Measurements from ENCODE around the gene ATXN1. TPM values are rescaled to one million over a fixed set of nuclear protein-coding genes. Genes with fewer than 3 reads are reported as not detected.

The ATXN1 gene
- total RNA-seq, 4 donors from 2014 or later: 24.9 to 48.0 (median 36.8) TPM

DNA sequence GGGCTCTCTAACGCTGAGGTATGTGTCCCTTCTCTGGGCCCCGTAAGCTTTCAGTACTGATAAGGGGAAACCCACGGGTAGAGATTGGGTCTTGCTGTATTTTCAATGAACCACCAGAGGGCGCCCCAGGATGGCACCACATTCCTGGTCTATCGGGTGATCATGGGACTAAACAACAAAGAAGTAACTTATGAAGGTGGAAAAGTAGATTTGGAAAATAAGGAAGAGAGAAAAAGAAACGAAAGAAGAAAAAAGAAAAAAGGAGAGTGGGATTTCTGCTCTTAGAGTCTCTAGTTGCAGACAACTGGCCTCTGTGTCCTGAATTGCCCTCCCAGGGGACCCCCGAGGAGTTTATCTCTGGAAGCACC is 429.1 kb downstream of the ATXN1 start:
- peaks cover 0 to 12% (median 0%) of the 10 kb centered on the region in 3 donors for H3K36me3 ChIP-seq
- no peaks in the 10 kb centered on the region for H3K9me3 ChIP-seq
- TF ChIP-seq EP300 (IDR thresholded peaks at IDR 0.05): peak in 1 of 2 donors; percentile 44
- TF ChIP-seq, protein P1, sequence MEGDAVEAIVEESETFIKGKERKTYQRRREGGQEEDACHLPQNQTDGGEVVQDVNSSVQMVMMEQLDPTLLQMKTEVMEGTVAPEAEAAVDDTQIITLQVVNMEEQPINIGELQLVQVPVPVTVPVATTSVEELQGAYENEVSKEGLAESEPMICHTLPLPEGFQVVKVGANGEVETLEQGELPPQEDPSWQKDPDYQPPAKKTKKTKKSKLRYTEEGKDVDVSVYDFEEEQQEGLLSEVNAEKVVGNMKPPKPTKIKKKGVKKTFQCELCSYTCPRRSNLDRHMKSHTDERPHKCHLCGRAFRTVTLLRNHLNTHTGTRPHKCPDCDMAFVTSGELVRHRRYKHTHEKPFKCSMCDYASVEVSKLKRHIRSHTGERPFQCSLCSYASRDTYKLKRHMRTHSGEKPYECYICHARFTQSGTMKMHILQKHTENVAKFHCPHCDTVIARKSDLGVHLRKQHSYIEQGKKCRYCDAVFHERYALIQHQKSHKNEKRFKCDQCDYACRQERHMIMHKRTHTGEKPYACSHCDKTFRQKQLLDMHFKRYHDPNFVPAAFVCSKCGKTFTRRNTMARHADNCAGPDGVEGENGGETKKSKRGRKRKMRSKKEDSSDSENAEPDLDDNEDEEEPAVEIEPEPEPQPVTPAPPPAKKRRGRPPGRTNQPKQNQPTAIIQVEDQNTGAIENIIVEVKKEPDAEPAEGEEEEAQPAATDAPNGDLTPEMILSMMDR (IDR thresholded peaks at IDR 0.05): peak; percentile 81 to 94 (median 88)
- no peak for TF ChIP-seq POLR2A (IDR thresholded peaks at IDR 0.05)
- peaks cover 0 to 39% (median 7%) of the 10 kb centered on the region in 4 donors for H3K4me1 ChIP-seq
- H3K4me3 ChIP-seq: no peak overlapping the region
- peak; percentile 67 to 82 for DNase-seq (ENCODE audit: low spot score in 2 of 2)
- 11 to 14% methylated on average over 7 of the region's 7 CpGs for WGBS, 2 donors
- H3K27me3 ChIP-seq: no peaks in the 10 kb centered on the region
- H3K27ac ChIP-seq: peak overlapping the region in 1 of 4 donors; percentile 54

DNA sequence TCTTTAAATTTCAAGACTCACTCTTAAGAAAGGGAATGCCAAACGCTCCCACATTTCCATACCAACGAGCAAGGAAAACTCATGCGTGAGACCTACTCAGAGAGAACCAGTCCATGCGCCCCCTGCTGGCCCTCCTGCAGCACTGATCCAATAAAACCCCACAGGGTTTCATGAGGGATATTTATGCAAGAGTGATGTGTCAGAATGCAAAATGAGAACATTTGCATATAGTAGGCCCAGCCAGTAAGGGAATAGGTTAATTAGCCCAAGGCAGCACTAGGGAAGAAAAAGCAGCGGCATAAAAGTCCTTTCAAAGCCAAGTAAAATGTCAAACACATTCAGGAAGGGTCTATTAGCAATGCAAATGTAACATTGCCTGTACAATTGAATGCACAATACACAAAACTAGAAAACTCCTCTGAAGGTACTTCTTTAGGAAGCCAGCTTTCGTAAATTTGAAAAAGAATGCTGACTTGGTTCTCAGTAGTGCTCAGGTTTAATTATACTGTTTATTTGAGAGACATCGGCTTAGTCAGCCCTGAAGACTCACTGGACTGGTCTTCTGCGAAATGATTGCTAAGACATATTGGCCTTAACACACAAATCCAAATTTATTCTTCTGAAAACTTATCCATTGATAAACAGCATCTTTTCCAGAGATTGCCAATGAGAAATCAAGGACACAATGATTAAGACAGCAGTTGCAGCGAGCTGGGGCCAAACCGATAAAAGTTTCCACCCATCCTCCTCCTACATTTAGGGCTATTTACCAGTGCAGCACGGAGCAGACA is 429.7 kb downstream of the ATXN1 start:
- Histone ChIP-seq H3K9me3 (no peaks in the 10 kb centered on the region), H3K4me1 (peaks cover 0 to 33% (median 7%) of the 10 kb centered on the region in 4 donors), H3K36me3 (peaks cover 0 to 18% (median 2%) of the 10 kb centered on the region in 3 donors), H3K4me3 (no peak overlapping the region), H3K27ac (peak overlapping the region in 1 of 4 donors; percentile 54), H3K27me3 (no peaks in the 10 kb centered on the region)
- 26 to 27% methylated on average over 11 of the region's 11 CpGs for WGBS, 2 donors
- TF ChIP-seq EP300 (IDR thresholded peaks at IDR 0.05) (no peak), POLR2A (IDR thresholded peaks at IDR 0.05) (no peak)
- TF ChIP-seq, protein P1 (IDR thresholded peaks at IDR 0.05): peak; percentile 75 to 96 (median 89)
- DNase-seq (ENCODE audit: low spot score in 2 of 2): peak in 1 of 2 donors; percentile 57

DNA sequence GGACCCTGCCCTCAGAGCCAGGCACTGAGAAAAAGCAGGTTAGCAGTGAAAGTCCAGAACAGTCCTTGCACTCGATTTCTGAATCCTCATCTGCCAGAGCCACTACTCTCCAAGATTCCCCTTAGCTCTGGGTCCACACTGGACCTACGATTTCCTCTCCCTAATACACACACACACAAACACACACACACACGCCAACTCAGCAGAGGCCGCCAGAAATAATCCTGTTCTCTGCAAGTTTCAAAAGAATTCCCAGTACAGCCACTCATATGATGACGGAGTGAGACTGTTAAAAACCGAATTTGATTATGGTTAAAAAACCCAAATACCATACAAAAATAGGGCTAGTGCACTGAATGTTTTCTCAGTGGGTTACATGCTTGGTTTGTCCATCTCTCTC is 432.0 kb downstream of the ATXN1 start:
- H3K4me1 ChIP-seq: peaks cover 0 to 20% (median 5%) of the 10 kb centered on the region in 4 donors
- no peaks in the 10 kb centered on the region for H3K9me3 ChIP-seq
- no peak overlapping the region for H3K4me3 ChIP-seq
- TF ChIP-seq, protein P1 (IDR thresholded peaks at IDR 0.05): no peak
- no peak for TF ChIP-seq POLR2A (IDR thresholded peaks at IDR 0.05)
- TF ChIP-seq EP300 (IDR thresholded peaks at IDR 0.05): no peak
- H3K36me3 ChIP-seq: peaks cover 0 to 28% (median 6%) of the 10 kb centered on the region in 3 donors
- no peak overlapping the region for H3K27ac ChIP-seq
- WGBS, 2 donors: 60 to 72% methylated on average over 6 of the region's 6 CpGs
- no peak for DNase-seq (ENCODE audit: low spot score in 2 of 2)
- H3K27me3 ChIP-seq: no peaks in the 10 kb centered on the region

DNA sequence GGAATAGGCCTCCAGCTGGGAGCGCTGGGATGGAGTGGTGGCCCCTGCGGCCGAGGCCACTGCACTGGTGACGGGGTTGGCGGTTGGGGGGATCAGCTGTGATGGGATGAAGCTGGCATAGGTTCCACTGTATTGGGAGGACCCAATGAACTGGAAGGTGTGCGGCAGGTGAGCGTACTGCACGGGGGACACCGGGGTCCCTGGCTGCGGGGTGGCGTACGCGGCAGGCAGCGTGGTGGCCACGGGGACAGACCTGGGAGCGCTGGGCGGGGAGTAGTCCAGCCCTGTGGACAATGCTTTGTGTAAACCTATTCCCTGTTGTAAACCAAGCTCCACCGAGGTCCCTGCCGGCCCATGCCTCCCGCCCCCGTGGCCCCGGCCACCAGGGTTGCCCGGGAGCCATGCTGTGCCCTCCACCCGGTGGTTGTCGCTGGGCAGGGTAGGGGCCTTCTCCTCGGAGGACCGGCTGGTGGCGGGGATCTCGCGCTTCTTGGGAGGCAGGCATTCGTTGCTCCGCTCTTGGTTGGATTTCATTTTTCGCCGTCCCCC is 433.4 kb downstream of the ATXN1 start:
- Histone ChIP-seq H3K36me3 (peaks cover 0 to 28% (median 6%) of the 10 kb centered on the region in 3 donors), H3K27me3 (no peaks in the 10 kb centered on the region), H3K4me3 (no peak overlapping the region), H3K9me3 (no peaks in the 10 kb centered on the region), H3K4me1 (peaks cover 0 to 23% (median 5%) of the 10 kb centered on the region in 4 donors), H3K27ac (no peak overlapping the region)
- WGBS, 2 donors: 93 to 97% methylated on average over 22 to 34 of the region's 34 CpGs
- DNase-seq (ENCODE audit: low spot score in 2 of 2): no peak
- TF ChIP-seq EP300 (IDR thresholded peaks at IDR 0.05) (no peak), POLR2A (IDR thresholded peaks at IDR 0.05) (no peak)
- TF ChIP-seq, protein P1 (IDR thresholded peaks at IDR 0.05): no peak
